Pons (tissue), 1 donor: ENCODE results near the gene CMIP.

ENCODE experiments used
- DNase-seq: peaks from one replicate; pipeline ENCODE4 v3.0.0-alpha.2; 2016; ENCODE audit warnings: low spot score

The CMIP gene

GRCh38 chr16:81535679-81536360 is 91.2 kb downstream of the CMIP start:
- no peak for DNase-seq

GRCh38 chr16:81536648-81537047 is 92.0 kb downstream of the CMIP start:
- no peak for DNase-seq

- DNase-seq: no peak
Measured at GRCh38 chr16:81537721-81538561, 93.3 kb downstream of the CMIP start.

- no peak for DNase-seq
Measured at GRCh38 chr16:81539009-81539758, 94.6 kb downstream of the CMIP start.

GRCh38 chr16:81539759-81540472 is 95.3 kb downstream of the CMIP start:
- no peak for DNase-seq

GRCh38 chr16:81541314-81541713 is 96.7 kb downstream of the CMIP start:
- DNase-seq: no peak

- no peak for DNase-seq
Measured at GRCh38 chr16:81542609-81543570, 98.3 kb downstream of the CMIP start.

- DNase-seq: no peak
Measured at GRCh38 chr16:81543571-81543970, 99.0 kb downstream of the CMIP start.

- DNase-seq: no peak
Measured at GRCh38 chr16:81544261-81544660, 99.7 kb downstream of the CMIP start.

- DNase-seq: no peak
Measured at GRCh38 chr16:81544700-81545271, 100.2 kb downstream of the CMIP start.

- no peak for DNase-seq
Measured at GRCh38 chr16:81545470-81546250, 101.1 kb downstream of the CMIP start.

GRCh38 chr16:81546781-81547180 is 102.2 kb downstream of the CMIP start:
- DNase-seq: no peak

GRCh38 chr16:81547194-81547938 is 102.8 kb downstream of the CMIP start:
- DNase-seq: no peak

GRCh38 chr16:81547939-81548216 is 103.3 kb downstream of the CMIP start:
- DNase-seq: no peak

- DNase-seq: no peak
Measured at GRCh38 chr16:81548551-81548875, 103.9 kb downstream of the CMIP start.

GRCh38 chr16:81548876-81549546 is 104.4 kb downstream of the CMIP start:
- no peak for DNase-seq

GRCh38 chr16:81549547-81550431 is 105.2 kb downstream of the CMIP start:
- DNase-seq: no peak

- DNase-seq: no peak
Measured at GRCh38 chr16:81550432-81550808, 105.8 kb downstream of the CMIP start.
